GM21619 (cell line): ENCODE measurements around the gene MCHR2.
A peak's percentile ranks its signal among the peaks of the same experiment; 100 is the strongest.
"Not testable (repeated sequence)": the region's sequence is repeated elsewhere in the genome, so short reads cannot be mapped to it uniquely, and the experiment has no call there.

Experiments used
- ATAC-seq: cut with Tn5 transposase; IDR thresholded peaks from one replicate; pipeline ENCODE4 v1.9.1; 2021; ENCODE audit not compliant: unreplicated experiment

MCHR2 gene, protein sequence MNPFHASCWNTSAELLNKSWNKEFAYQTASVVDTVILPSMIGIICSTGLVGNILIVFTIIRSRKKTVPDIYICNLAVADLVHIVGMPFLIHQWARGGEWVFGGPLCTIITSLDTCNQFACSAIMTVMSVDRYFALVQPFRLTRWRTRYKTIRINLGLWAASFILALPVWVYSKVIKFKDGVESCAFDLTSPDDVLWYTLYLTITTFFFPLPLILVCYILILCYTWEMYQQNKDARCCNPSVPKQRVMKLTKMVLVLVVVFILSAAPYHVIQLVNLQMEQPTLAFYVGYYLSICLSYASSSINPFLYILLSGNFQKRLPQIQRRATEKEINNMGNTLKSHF

DNA sequence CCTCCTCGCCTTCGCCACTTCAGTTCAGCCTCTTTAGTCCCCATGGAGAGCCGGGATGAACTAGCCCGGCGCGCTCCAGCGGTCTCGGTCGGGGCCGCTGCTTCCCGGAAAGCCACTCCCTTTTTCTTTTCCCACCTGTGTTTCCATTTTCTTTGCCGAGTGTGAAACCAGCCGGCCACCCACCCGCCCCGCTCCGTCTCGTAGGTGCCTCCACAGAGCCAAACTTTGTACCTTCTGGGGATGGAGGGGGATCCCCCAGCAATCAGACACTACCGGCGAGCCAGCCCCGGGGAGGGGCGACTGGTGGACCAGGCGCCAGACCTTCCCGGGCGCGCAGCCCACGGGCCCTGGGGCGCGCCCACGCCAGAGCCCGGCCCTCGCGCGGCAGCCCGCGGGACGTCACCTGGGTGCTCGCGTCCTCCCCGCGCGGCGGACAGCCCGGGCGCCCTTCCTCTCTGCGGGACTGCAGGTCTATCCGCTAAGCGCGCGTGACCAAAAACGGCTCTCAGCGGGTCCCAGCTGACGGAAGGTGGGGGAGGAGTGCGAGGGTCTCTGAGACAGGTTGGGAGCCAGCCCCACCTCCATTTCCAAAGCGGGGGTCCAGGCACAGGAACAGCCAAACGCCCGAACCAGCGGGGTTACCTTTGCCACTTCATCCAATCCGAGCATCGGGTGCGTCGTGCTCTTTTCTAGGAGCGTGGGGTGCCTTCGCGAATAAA, at the start of gene MCHR2:
Gene MCHR2, minus strand, starts transcription at position 691 of the 719 bp plus-strand sequence. CDS start 38,076 bp downstream, outside the sequence.
- ATAC-seq = no peak

DNA sequence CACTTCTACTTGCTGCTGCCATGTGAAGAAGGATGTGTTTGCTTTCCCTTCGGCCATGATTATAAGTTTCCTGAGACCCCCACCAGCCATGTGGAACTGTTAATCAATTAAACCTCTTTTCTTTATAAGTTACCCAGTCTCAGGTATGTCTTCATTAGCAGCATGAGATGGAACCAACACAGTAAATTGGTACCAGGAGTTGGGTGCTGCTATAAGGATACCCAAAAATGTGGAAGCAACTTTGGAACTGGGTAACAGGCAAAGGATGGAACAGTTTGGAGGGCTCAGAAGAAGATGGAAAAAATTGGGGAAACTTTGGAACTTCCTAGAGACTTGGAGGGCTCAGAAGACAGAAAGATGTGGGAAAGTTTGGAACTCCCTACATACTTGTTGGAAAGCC, 44.5 kb upstream of the MCHR2 start:
- not testable (repeated sequence) for ATAC-seq

DNA sequence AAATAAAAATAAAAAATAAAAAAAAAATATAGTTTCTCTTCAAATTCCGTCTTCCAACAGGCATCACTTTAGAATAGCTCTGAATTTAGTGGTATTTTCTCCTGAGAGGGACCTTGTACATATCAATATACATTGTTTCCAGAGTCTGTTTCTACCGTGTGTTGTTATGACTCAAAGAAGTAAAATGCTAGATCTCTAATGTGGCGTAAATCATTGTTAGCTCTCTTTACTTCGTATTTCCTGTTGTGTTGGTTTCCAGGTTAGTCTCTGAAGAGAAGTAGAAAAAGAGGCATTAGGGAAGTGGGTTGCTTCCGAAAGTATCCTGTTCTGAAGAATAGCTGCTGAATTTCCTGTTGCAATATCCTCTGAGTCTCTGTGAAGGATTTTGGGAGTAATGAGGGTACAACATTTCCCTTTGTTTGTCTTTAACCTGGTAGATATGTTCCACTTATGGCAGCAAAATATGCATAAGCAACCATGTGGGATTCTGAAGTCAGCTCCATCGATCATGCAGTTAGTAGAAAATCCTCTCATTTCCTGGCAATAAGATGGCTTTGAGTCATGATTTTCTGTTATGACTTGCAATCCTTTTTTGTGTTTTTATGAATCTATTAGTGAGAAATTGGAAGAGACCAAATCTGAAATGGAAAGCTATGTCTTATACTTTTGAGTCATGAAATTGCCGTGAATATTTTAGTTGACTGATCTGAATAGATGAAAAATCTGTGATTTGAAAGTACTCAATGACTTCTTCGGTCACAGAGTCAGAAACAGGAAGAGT, 42.0 kb upstream of the MCHR2 start:
- ATAC-seq = peak; percentile 94

DNA sequence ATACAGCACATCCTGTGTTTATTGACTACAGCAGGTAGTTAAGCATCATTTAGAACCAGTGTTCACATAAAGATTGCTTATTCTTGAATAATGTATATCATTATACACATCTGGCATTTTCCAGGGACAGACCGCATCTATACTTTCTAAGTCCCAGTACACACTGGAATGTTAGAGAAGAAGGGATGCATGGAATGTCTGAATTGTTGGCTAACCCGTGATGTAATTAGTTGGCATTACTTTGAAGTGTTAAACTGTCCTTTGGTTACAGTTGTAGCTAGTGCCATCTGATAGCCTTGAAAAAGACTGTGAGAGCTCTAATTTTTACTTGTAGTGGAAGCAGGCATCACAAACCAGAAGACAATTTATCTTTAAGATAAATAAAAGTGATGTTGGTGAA, 29.8 kb upstream of the MCHR2 start:
- no peak for ATAC-seq

DNA sequence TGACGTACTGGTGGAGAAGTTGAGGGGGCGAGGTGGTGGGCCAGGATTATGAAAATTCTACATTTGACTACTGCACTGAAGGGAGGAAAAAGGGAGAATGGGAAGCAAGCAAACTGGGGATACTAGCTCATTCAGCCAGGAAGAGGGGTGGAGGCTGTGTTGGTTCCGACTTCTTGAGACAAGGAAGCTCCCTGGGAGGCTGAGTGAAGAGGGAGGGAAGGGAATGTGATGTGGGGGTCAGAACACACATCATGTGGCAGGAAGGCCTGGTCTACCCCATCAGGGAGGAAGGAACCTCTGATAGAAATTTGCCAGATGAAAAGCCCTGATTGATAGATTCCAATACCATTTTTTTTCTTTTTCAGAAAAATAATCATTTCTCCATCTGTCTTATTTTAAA, 28.8 kb upstream of the MCHR2 start:
- no peak for ATAC-seq

DNA sequence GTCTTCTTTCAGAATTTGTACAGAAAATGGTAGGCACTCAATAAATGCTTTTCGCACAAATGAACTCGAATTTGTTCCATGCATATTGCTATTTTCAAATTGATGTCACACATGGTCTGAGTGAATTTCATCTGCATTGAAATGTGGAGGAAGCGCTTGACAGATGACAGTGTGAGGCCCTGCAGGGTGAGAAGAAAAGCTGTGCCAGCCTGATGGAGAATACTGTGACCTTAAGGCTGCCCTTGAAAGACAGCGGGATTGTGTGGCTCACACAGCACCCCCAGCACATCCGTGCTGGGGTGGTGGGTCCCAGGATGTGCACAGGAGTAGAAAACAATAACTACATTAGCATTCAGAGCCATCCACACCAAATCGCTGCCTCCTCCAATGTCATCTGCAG, 14.8 kb upstream of the MCHR2 start:
- no peak for ATAC-seq

GRCh38 chr6:100001915-100002388, 7.9 kb upstream of the MCHR2 start:
- ATAC-seq = peak; percentile 93

GRCh38 chr6:99997141-99997540, 3.1 kb upstream of the MCHR2 start:
- no peak for ATAC-seq

DNA sequence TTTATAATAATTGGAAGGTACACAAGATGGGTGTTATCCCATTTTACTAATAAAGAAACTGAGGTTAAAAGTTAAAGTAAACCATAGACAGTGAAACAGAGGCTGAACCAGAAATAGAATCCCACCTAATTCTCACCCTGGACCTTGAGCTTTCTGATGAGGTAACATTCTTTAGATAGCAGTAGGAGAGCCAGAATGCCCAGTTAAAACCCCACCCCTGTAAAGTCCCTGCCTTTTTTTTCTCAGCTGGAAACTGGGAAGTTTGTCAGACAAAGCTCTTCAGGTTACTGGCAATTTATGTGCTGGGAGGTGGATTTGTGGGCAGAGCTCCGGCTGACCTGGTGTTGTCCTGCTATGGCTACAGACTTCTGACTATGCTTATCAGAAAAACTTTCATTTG, 1.9 kb upstream of the MCHR2 start:
- ATAC-seq = no peak

- ATAC-seq = no peak
Measured at GRCh38 chr6:99993146-99993532, 884 bp downstream of the MCHR2 start.

DNA sequence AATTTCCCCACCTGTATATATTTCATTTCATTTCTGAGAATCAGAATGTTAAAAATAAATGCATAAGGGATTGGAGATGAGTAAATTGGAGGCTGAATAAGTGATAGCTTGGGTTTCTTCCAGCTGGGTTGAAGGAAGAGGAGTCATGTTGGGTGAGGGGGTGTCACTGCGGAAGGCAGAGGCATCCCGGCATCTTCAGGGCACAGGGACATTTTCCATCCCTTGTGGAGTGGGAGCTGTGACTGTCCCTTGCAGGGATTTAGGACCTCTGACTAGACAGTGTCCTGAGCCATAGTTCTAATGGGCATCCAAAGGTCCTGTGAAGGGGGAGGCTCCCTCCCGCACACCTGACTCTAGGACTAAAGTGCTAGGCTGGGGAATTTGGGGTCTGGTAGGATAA, 2.1 kb downstream of the MCHR2 start:
- no peak for ATAC-seq

GRCh38 chr6:99980741-99981140, 13.3 kb downstream of the MCHR2 start:
- ATAC-seq = no peak

- no peak for ATAC-seq
Measured at GRCh38 chr6:99979953-99980352, 14.1 kb downstream of the MCHR2 start.

GRCh38 chr6:99967052-99967451, 27.0 kb downstream of the MCHR2 start:
- no peak for ATAC-seq

DNA sequence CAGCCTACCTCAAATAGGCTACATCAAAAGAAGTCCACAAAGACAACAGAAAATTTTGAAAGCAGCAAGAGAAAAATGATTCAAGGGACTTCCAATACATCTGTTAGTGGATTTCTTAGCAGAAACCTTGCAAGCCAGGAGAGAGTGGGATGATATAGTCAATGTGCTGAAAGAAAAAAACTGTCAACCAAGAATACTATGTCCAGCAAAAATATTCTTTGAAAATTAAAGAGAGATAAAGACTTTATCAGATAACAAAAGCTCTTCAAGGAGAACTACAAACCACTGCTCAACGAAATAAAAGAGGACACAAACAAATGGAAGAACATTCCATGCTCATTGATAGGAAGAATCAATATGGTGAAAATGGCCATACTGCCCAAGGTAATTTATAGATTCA, 34.0 kb downstream of the MCHR2 start:
- ATAC-seq = no peak

- no peak for ATAC-seq
Measured at GRCh38 chr6:99951016-99951805, 42.8 kb downstream of the MCHR2 start.

GRCh38 chr6:99946005-99946404, 48.0 kb downstream of the MCHR2 start:
- no peak for ATAC-seq

DNA sequence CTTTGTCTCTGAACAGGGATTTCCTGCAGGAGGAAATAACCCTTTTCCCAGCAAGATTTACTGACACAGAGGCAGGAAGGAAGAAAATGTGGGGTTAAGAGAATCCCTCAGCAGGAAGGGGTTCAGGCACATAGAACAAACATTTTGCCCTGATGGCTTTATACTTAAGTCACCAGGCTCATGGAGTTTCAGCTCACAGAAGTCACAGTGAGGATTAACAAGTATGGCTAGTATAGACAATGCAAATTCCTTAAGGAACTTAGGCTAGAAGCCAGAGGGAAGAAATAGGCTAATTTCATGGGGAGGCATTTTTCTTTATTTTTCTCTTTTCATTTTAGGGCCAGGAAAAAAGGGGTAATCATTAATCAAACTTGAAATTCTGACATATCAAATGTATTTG, 50.2 kb downstream of the MCHR2 start:
- ATAC-seq = no peak

DNA sequence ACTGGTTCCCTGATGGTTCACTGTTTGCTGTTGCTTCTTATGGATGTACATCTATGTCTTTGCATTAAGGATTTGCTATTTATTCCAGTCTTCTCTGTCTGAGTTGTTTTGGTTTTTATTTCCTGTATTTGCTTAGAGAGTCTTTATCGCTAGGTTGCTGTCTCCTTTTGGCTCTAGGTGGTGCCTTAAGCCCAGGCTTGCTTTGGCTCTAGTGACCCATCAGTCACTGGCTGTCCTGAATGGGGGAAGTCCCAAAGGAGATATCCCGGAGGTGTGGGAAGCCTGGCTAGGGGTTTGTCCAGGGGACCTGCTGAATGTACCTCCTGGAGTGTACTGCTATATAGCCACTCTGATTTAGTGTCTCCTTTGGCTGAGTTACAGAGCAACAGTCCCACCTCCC, 53.4 kb downstream of the MCHR2 start:
- ATAC-seq = no peak

DNA sequence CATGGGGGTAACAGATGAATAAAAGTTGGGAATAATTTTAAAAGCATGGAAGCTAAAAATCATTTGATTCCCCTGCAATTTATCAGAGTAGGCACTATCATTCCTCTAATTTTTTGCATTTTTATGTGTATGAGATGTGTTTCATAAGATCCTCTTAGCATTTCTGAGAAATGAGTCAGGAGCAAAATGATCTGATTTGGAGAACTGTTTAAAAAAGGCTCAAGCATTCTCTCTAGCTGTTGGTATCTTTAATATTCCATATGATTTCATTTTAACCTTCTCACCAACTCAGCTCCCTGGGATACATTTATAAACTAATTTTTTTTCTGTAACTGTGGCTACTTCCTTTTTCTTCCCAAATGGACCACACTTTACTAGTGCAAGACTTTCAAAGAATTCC, 60.9 kb downstream of the MCHR2 start:
- no peak for ATAC-seq

GRCh38 chr6:99912657-99913056, 81.4 kb downstream of the MCHR2 start:
- no peak for ATAC-seq
